Panc1 (cell line): Measurements from ENCODE around the gene SLC46A2.
A peak's percentile ranks its signal among the peaks of the same experiment; 100 is the strongest.

Source experiments
- CTCF ChIP-seq: fragments of 450-650 bp; IDR thresholded peaks from 2 replicates; pipeline ENCODE4 v1.5.1; 2017; ENCODE audit warnings: mild to moderate bottlenecking
- POLR2AphosphoS5 ChIP-seq: IDR thresholded peaks from 2 replicates; pipeline ENCODE4 v1.6.1; 2012; ENCODE audit warnings: mild to moderate bottlenecking, low read depth, low read length, moderate library complexity
- TCF7L2 ChIP-seq: IDR thresholded peaks from 2 replicates; pipeline ENCODE4 v1.6.1; 2011; ENCODE audit warnings: mild to moderate bottlenecking, low read depth, low read length, inconsistent platforms

GRCh38 chr9:112925058-112925641 is 34.5 kb upstream of the SLC46A2 start:
- no peak for TF ChIP-seq POLR2AphosphoS5
- TF ChIP-seq CTCF, result peak; percentile 67
- TF ChIP-seq TCF7L2, result no peak
